ENCODE results near the gene ADAM19. TPM values are rescaled to one million over a fixed set of nuclear protein-coding genes. Genes with fewer than 3 reads are reported as not detected.

ADAM19 gene
- total RNA-seq, 1 donor from 2014 or later, result 64.5 TPM

GRCh38 chr5:157561110-157561509 lies 14.5 kb downstream of the ADAM19 start:
- DNase-seq (ENCODE audit: extremely low spot score, unreplicated experiment), result no peak
- Mint-ChIP-seq H3K27me3 (ENCODE audit: unreplicated experiment) (no peaks in the 10 kb centered on the region), H3K36me3 (ENCODE audit: unreplicated experiment) (peaks cover 31% of the 10 kb centered on the region), H3K4me1 (ENCODE audit: unreplicated experiment) (peaks cover 83% of the 10 kb centered on the region), H3K4me3 (ENCODE audit: unreplicated experiment) (no peak overlapping the region), H3K9me3 (ENCODE audit: unreplicated experiment) (no peaks in the 10 kb centered on the region), H3K27ac (ENCODE audit: unreplicated experiment) (peak overlapping the region; percentile 72)
- TF ChIP-seq, protein P1, sequence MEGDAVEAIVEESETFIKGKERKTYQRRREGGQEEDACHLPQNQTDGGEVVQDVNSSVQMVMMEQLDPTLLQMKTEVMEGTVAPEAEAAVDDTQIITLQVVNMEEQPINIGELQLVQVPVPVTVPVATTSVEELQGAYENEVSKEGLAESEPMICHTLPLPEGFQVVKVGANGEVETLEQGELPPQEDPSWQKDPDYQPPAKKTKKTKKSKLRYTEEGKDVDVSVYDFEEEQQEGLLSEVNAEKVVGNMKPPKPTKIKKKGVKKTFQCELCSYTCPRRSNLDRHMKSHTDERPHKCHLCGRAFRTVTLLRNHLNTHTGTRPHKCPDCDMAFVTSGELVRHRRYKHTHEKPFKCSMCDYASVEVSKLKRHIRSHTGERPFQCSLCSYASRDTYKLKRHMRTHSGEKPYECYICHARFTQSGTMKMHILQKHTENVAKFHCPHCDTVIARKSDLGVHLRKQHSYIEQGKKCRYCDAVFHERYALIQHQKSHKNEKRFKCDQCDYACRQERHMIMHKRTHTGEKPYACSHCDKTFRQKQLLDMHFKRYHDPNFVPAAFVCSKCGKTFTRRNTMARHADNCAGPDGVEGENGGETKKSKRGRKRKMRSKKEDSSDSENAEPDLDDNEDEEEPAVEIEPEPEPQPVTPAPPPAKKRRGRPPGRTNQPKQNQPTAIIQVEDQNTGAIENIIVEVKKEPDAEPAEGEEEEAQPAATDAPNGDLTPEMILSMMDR (IDR thresholded peaks at IDR 0.05), result no peak

GRCh38 chr5:157559301-157559700 lies 16.3 kb downstream of the ADAM19 start:
- Mint-ChIP-seq H3K9me3 (ENCODE audit: unreplicated experiment) (no peaks in the 10 kb centered on the region), H3K4me3 (ENCODE audit: unreplicated experiment) (no peak overlapping the region), H3K27ac (ENCODE audit: unreplicated experiment) (peak overlapping the region; percentile 87), H3K36me3 (ENCODE audit: unreplicated experiment) (peaks cover 31% of the 10 kb centered on the region), H3K4me1 (ENCODE audit: unreplicated experiment) (peaks cover 90% of the 10 kb centered on the region), H3K27me3 (ENCODE audit: unreplicated experiment) (no peaks in the 10 kb centered on the region)
- no peak for DNase-seq (ENCODE audit: extremely low spot score, unreplicated experiment)
- TF ChIP-seq, protein P1 (IDR thresholded peaks at IDR 0.05), result no peak

DNA sequence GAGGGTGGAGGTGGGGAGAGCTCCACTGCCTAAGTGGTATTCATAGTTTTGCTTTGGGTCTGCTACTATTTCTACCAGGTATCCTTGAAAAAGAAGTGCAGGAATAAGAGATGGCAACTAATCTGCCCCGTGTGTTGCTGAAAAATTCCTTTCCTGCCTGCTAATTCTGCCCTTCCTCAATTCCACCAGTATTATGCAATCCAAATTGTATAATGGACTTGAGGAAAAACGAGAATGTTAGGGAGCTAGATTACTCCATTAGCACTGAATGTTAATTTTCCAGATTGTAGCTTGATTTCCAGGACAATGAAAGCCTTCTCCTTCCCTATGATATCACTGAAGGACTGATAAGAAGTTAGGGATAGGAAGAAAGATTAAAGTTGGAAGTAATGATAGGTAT lies 16.9 kb downstream of the ADAM19 start:
- no peak for DNase-seq (ENCODE audit: extremely low spot score, unreplicated experiment)
- H3K9me3 Mint-ChIP-seq (ENCODE audit: unreplicated experiment), result no peaks in the 10 kb centered on the region
- no peak overlapping the region for H3K4me3 Mint-ChIP-seq (ENCODE audit: unreplicated experiment)
- no peaks in the 10 kb centered on the region for H3K27me3 Mint-ChIP-seq (ENCODE audit: unreplicated experiment)
- H3K27ac Mint-ChIP-seq (ENCODE audit: unreplicated experiment), result peak overlapping the region; percentile 87
- H3K4me1 Mint-ChIP-seq (ENCODE audit: unreplicated experiment), result peaks cover 87% of the 10 kb centered on the region
- TF ChIP-seq, protein P1 (IDR thresholded peaks at IDR 0.05), result no peak
- H3K36me3 Mint-ChIP-seq (ENCODE audit: unreplicated experiment), result peaks cover 27% of the 10 kb centered on the region

DNA sequence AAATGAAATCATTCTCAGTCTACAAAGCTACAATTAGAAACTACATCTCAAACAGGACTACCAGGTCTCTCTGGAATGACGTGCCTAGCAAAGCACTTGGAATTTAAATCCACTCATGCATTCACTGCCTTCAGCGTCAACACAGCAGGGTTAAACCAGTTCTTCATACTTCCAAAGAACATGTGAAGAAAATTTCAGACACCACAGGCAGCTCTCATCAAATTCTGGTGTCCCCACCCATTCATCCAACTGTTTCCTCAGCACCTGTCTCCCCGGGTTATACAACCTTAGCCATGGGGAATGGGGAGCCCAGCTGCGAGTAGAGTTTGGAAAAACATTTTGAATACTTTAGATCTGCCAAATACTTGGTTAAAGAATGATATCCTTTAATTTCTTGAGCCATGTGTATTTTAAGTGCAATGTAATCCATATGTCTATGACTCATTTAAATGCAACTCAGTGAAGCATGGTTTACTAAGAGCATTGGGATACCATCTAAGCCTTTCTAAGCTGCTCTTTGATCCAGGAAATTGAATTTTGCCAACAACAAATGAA lies 17.5 kb downstream of the ADAM19 start:
- H3K9me3 Mint-ChIP-seq (ENCODE audit: unreplicated experiment), result no peaks in the 10 kb centered on the region
- H3K4me1 Mint-ChIP-seq (ENCODE audit: unreplicated experiment), result peaks cover 81% of the 10 kb centered on the region
- H3K36me3 Mint-ChIP-seq (ENCODE audit: unreplicated experiment), result peaks cover 23% of the 10 kb centered on the region
- no peaks in the 10 kb centered on the region for H3K27me3 Mint-ChIP-seq (ENCODE audit: unreplicated experiment)
- H3K4me3 Mint-ChIP-seq (ENCODE audit: unreplicated experiment), result no peak overlapping the region
- peak overlapping the region; percentile 87 for H3K27ac Mint-ChIP-seq (ENCODE audit: unreplicated experiment)
- TF ChIP-seq, protein P1 (IDR thresholded peaks at IDR 0.05), result no peak
- DNase-seq (ENCODE audit: extremely low spot score, unreplicated experiment), result peak; percentile 87

GRCh38 chr5:157556615-157557418 lies 18.8 kb downstream of the ADAM19 start:
- peaks cover 68% of the 10 kb centered on the region for H3K4me1 Mint-ChIP-seq (ENCODE audit: unreplicated experiment)
- TF ChIP-seq, protein P1 (IDR thresholded peaks at IDR 0.05), result no peak
- H3K27ac Mint-ChIP-seq (ENCODE audit: unreplicated experiment), result peak overlapping the region; percentile 87
- DNase-seq (ENCODE audit: extremely low spot score, unreplicated experiment), result no peak
- H3K27me3 Mint-ChIP-seq (ENCODE audit: unreplicated experiment), result no peaks in the 10 kb centered on the region
- H3K9me3 Mint-ChIP-seq (ENCODE audit: unreplicated experiment), result no peaks in the 10 kb centered on the region
- peaks cover 18% of the 10 kb centered on the region for H3K36me3 Mint-ChIP-seq (ENCODE audit: unreplicated experiment)
- no peak overlapping the region for H3K4me3 Mint-ChIP-seq (ENCODE audit: unreplicated experiment)

Measured in osteocyte (in vitro differentiated cells).